Vagina (tissue), 2 donors: Measurements from ENCODE around the gene NKAIN1. TPM values are rescaled to one million over a fixed set of nuclear protein-coding genes. Genes with fewer than 3 reads are reported as not detected.

Source experiments
- DNase-seq, 2 donors: peaks; one replicate each; pipeline ENCODE4 v3.0.0-alpha.2; 2017; ENCODE audit errors: extremely low spot score in 2 of 2
- H3K27ac ChIP-seq: fragments of 200-600 bp; sonication (generic); one replicate; pipeline ENCODE4 v1.5.1; 2019
- H3K27me3 ChIP-seq: fragments of 200-600 bp; sonication (generic); one replicate; pipeline ENCODE4 v1.5.1; 2019
- H3K36me3 ChIP-seq, 2 donors: fragments of 200-600 bp; sonication (generic); one replicate each; pipeline ENCODE4 v1.5.1; 2017 to 2019
- H3K4me1 ChIP-seq: fragments of 200-600 bp; sonication (generic); one replicate; pipeline ENCODE4 v1.5.1; 2019
- H3K4me3 ChIP-seq, 2 donors: fragments of 200-600 bp; sonication (generic); 1 replicate in 1 of 2; 2 replicates in 1 of 2; pipeline ENCODE4 v1.5.1; 2016 to 2019
- H3K9me3 ChIP-seq: fragments of 200-600 bp; sonication (generic); one replicate; pipeline ENCODE4 v1.5.1; 2019
- CTCF ChIP-seq, 3 experiments: fragments of 450-650 bp in 2 of 3; fragments of 200-600 bp in 1 of 3; sonication (generic) in 1 of 3; IDR thresholded peaks; one replicate each; pipeline ENCODE4 v1.5.1; 2017 to 2019; ENCODE audit warnings: antibody characterized with exemption in 3 of 3, mild to moderate bottlenecking in 2 of 3, moderate library complexity in 2 of 3
- POLR2A ChIP-seq, 2 donors: fragments of 450-650 bp; IDR thresholded peaks; one replicate each; pipeline ENCODE4 v1.6.1; 2017; ENCODE audit warnings: antibody characterized with exemption in 2 of 2, mild to moderate bottlenecking in 2 of 2, moderate library complexity in 2 of 2
- POLR2AphosphoS5 ChIP-seq, 2 donors: sonication (generic); formaldehyde crosslinking; IDR thresholded peaks; one replicate each; pipeline ENCODE4 v1.9.0; 2017; ENCODE audit warnings: antibody characterized with exemption in 2 of 2, mild to moderate bottlenecking in 2 of 2, low read depth in 1 of 2; ENCODE audit not compliant: insufficient read depth in 1 of 2
- intact Hi-C: fragments of 100-400 bp; cut with DNase I; formaldehyde crosslinking; loops from one replicate; pipeline ENCODE4 v1.15.1; 2023
- total RNA-seq: library from RNA; depleted of rRNA; stranded (reverse); fragments of >200 nt; gene quantifications from one replicate; pipeline ENCODE4 v1.2.3, GENCODE V29; 2016

NKAIN1 gene
- total RNA-seq, 1 donor from 2014 or later: not detected

DNA sequence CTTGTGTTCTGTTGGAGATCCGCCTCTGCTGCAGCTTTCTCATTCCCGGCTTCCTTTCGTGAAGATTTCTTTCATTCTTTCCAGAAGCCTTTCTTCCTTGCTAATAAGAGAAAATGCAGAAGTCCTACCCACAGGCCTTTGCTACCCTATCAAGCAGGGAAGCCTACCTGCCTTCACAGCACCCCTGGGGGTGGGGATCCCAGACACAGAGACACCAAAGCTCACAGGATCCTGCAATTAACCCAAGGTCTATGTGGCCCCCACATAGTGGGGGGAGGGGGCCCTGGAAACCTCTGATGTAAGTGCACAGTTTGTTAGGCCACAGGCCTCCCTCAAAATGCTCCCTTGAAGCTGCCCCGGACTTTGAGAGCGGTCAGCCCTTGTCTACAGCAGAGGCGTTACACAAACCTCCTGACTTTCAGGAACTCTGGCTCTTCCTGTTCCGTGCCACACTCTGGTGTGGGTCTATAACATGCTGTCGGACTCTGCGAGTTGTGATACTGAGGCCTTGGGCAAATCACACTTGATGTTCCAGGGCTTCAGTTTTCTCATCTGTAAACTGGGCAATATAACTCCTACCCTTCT, 31.2 kb downstream of the NKAIN1 start:
- Histone ChIP-seq H3K27ac (no peak overlapping the region), H3K4me3 (no peak overlapping the region), H3K36me3 (no peaks in the 10 kb centered on the region), H3K27me3 (no peaks in the 10 kb centered on the region), H3K9me3 (no peaks in the 10 kb centered on the region), H3K4me1 (no peaks in the 10 kb centered on the region)
- no peak for TF ChIP-seq POLR2A (IDR thresholded peaks at IDR 0.05)
- no peak for TF ChIP-seq CTCF (IDR thresholded peaks at IDR 0.05)
- no peak for TF ChIP-seq POLR2AphosphoS5 (IDR thresholded peaks at IDR 0.05; ENCODE audit: insufficient read depth in 1 of 2, low read depth in 1 of 2)
- no peak for DNase-seq
- intact Hi-C loops: no loop called here

GRCh38 chr1:31207569-31207968, 32.1 kb downstream of the NKAIN1 start:
- no peak overlapping the region for H3K27ac ChIP-seq
- H3K27me3 ChIP-seq: no peaks in the 10 kb centered on the region
- TF ChIP-seq POLR2AphosphoS5 (IDR thresholded peaks at IDR 0.05; ENCODE audit: insufficient read depth in 1 of 2, low read depth in 1 of 2) (no peak), POLR2A (IDR thresholded peaks at IDR 0.05) (no peak), CTCF (IDR thresholded peaks at IDR 0.05) (no peak)
- DNase-seq: no peak
- no peaks in the 10 kb centered on the region for H3K4me1 ChIP-seq
- no peak overlapping the region for H3K4me3 ChIP-seq
- intact Hi-C loops: no loop called here
- H3K9me3 ChIP-seq: no peaks in the 10 kb centered on the region
- H3K36me3 ChIP-seq: no peaks in the 10 kb centered on the region

- no peak for DNase-seq
- no peaks in the 10 kb centered on the region for H3K36me3 ChIP-seq
- H3K27me3 ChIP-seq: no peaks in the 10 kb centered on the region
- intact Hi-C loops: no loop called here
- TF ChIP-seq POLR2A (IDR thresholded peaks at IDR 0.05) (no peak), POLR2AphosphoS5 (IDR thresholded peaks at IDR 0.05; ENCODE audit: insufficient read depth in 1 of 2, low read depth in 1 of 2) (no peak), CTCF (IDR thresholded peaks at IDR 0.05) (no peak)
- H3K9me3 ChIP-seq: no peaks in the 10 kb centered on the region
- no peaks in the 10 kb centered on the region for H3K4me1 ChIP-seq
- no peak overlapping the region for H3K27ac ChIP-seq
- no peak overlapping the region for H3K4me3 ChIP-seq
These were observed 32.6 kb downstream of the NKAIN1 start for GRCh38 chr1:31207046-31207445.

DNA sequence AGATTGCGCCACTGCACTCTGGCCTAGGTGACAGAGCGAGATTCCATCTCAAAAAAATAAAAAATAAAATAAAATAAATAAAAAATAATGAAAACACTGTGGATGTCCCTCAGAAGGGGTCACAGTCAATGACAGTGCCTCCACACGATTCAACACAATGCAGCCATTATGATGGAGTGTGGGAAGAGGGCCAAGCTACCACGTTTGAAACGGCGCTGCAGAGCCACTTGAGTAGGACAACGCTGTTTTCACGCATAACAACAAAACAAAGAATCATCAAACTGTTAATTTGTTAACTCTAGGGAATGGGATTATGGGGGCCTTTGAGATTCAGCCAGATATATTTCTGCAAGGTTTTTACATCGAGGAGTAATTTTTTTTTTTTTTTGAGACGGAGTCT, 36.5 kb downstream of the NKAIN1 start:
- intact Hi-C loops: no loop called here
- no peak for TF ChIP-seq POLR2AphosphoS5 (IDR thresholded peaks at IDR 0.05; ENCODE audit: insufficient read depth in 1 of 2, low read depth in 1 of 2)
- no peak for TF ChIP-seq POLR2A (IDR thresholded peaks at IDR 0.05)
- no peak for TF ChIP-seq CTCF (IDR thresholded peaks at IDR 0.05)
- H3K4me1 ChIP-seq: no peaks in the 10 kb centered on the region
- H3K36me3 ChIP-seq: no peaks in the 10 kb centered on the region
- no peak overlapping the region for H3K27ac ChIP-seq
- no peak for DNase-seq
- no peaks in the 10 kb centered on the region for H3K9me3 ChIP-seq
- no peak overlapping the region for H3K4me3 ChIP-seq
- no peaks in the 10 kb centered on the region for H3K27me3 ChIP-seq

DNA sequence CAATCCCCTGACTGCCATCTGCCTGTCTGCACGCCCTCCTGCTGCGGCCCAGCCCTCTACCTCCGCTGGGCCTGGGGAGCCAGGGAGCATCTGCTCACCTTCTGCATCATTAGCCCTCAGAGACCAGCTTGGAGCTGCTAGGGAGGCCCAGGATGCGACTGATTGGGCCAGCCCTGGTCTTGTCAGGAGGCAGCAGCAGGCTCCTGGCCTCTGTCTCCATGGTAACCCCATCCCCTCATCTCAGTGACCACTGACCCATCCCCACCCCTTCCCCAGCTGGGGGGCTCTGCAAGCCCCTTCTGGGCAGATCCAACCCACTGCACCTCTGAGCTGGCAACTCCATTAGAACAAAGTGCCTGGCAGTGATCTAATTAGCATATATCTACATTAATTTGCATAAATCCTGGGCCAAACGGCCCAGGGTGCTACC, 37.7 kb downstream of the NKAIN1 start:
- no peak for TF ChIP-seq POLR2A (IDR thresholded peaks at IDR 0.05)
- no peak for TF ChIP-seq CTCF (IDR thresholded peaks at IDR 0.05)
- TF ChIP-seq POLR2AphosphoS5 (IDR thresholded peaks at IDR 0.05; ENCODE audit: insufficient read depth in 1 of 2, low read depth in 1 of 2): no peak
- intact Hi-C loops: no loop called here
- Histone ChIP-seq H3K4me3 (no peak overlapping the region), H3K27me3 (no peaks in the 10 kb centered on the region), H3K27ac (no peak overlapping the region), H3K36me3 (no peaks in the 10 kb centered on the region), H3K4me1 (no peaks in the 10 kb centered on the region), H3K9me3 (no peaks in the 10 kb centered on the region)
- DNase-seq: no peak
